Uterus (tissue), 4 donors: ENCODE data around the gene DNAJC11. TPM values are rescaled to one million over a fixed set of nuclear protein-coding genes. Genes with fewer than 3 reads are reported as not detected.

ENCODE experiments used
- DNase-seq, 2 donors: peaks; one replicate each; pipeline ENCODE4 v3.0.0-alpha.2; 2019 to 2020
- H3K27ac ChIP-seq, 2 donors: fragments of 200-600 bp; sonication (generic); 1 replicate in 1 of 2; 2 replicates in 1 of 2; pipeline ENCODE4 v1.5.1; 2016 to 2018
- H3K27me3 ChIP-seq, 2 donors: fragments of 200-600 bp; sonication (generic); one replicate each; pipeline ENCODE4 v1.5.1; 2018 to 2019; ENCODE audit warnings: control low read depth in 1 of 2
- H3K36me3 ChIP-seq, 2 donors: fragments of 200-600 bp; sonication (generic); one replicate each; pipeline ENCODE4 v1.5.1; 2019; ENCODE audit warnings: control low read depth in 1 of 2
- H3K4me1 ChIP-seq, 2 donors: fragments of 200-600 bp; sonication (generic); one replicate each; pipeline ENCODE4 v1.5.1; 2018 to 2019; ENCODE audit warnings: control low read depth in 1 of 2
- H3K4me3 ChIP-seq, 2 donors: fragments of 200-600 bp; sonication (generic); 1 replicate in 1 of 2; 2 replicates in 1 of 2; pipeline ENCODE4 v1.5.1; 2018 to 2019; ENCODE audit warnings: mild to moderate bottlenecking in 1 of 2
- H3K9me3 ChIP-seq, 2 donors: fragments of 200-600 bp; sonication (generic); one replicate each; pipeline ENCODE4 v1.5.1; 2019; ENCODE audit warnings: control low read depth in 1 of 2
- POLR2A ChIP-seq, 2 donors: fragments of 450-650 bp; IDR thresholded peaks; one replicate each; pipeline ENCODE4 v1.6.1; 2016; ENCODE audit warnings: antibody characterized with exemption in 2 of 2, mild to moderate bottlenecking in 1 of 2, moderate library complexity in 1 of 2
- intact Hi-C: fragments of 100-400 bp; cut with DNase I; formaldehyde crosslinking; loops from one replicate; pipeline ENCODE4 v1.15.1; 2023; ENCODE audit warnings: low total_unique reads
- total RNA-seq, 4 donors: library from RNA; depleted of rRNA in 3 of 4; stranded (reverse); fragments of >200 nt in 3 of 4; gene quantifications; one replicate each; pipeline versions ENCODE4 v1.1.0 to v1.2.4, GENCODE V29; 2014 to 2023
- TF ChIP-seq, protein P1 (sequence below), 4 experiments: fragments of 200-600 bp in 2 of 4; fragments of 450-650 bp in 2 of 4; sonication (generic) in 2 of 4; IDR thresholded peaks; one replicate each; pipeline ENCODE4 v1.5.1; 2016 to 2019; ENCODE audit warnings: antibody characterized with exemption in 4 of 4, mild to moderate bottlenecking in 2 of 4, moderate library complexity in 1 of 4
- donor health status: DM: yes; HTN: yes; CAD: no.

Gene DNAJC11
- total RNA-seq, 4 donors from 2014 or later, result 11.5 to 47.2 (median 22.3) TPM

- no peaks in the 10 kb centered on the region for H3K4me1 ChIP-seq
- DNase-seq, result no peak
- intact Hi-C loops, result no loop called here
- no peaks in the 10 kb centered on the region for H3K9me3 ChIP-seq
- no peaks in the 10 kb centered on the region for H3K27me3 ChIP-seq
- no peak overlapping the region for H3K27ac ChIP-seq
- H3K4me3 ChIP-seq, result no peak overlapping the region
- no peaks in the 10 kb centered on the region for H3K36me3 ChIP-seq
- no peak for TF ChIP-seq POLR2A (IDR thresholded peaks at IDR 0.05)
- TF ChIP-seq, protein P1, sequence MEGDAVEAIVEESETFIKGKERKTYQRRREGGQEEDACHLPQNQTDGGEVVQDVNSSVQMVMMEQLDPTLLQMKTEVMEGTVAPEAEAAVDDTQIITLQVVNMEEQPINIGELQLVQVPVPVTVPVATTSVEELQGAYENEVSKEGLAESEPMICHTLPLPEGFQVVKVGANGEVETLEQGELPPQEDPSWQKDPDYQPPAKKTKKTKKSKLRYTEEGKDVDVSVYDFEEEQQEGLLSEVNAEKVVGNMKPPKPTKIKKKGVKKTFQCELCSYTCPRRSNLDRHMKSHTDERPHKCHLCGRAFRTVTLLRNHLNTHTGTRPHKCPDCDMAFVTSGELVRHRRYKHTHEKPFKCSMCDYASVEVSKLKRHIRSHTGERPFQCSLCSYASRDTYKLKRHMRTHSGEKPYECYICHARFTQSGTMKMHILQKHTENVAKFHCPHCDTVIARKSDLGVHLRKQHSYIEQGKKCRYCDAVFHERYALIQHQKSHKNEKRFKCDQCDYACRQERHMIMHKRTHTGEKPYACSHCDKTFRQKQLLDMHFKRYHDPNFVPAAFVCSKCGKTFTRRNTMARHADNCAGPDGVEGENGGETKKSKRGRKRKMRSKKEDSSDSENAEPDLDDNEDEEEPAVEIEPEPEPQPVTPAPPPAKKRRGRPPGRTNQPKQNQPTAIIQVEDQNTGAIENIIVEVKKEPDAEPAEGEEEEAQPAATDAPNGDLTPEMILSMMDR (IDR thresholded peaks at IDR 0.05), result no peak
Observed at GRCh38 chr1:6688001-6688400, 13.6 kb downstream of the DNAJC11 start.

DNA sequence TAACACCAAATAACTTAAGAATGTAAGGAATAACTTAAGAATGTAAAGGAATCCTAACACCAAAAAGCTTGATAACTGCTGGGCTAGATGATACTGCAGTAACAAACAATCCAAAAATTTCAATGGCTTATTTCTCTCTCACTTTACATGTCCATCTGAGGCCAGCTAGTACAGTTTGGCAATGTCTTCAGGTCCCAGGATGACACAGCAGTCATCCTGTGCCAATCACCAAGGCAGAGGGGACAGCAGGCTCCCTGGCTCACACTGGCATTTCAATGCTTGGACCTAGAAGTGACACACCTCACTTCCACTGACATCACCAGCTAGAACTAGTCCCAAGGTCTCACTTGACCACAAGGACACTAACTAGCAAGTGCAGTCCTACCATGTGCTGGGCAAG, 15.3 kb downstream of the DNAJC11 start:
- Histone ChIP-seq H3K36me3 (no peaks in the 10 kb centered on the region), H3K4me1 (no peaks in the 10 kb centered on the region), H3K4me3 (no peak overlapping the region), H3K9me3 (no peaks in the 10 kb centered on the region), H3K27me3 (no peaks in the 10 kb centered on the region), H3K27ac (no peak overlapping the region)
- TF ChIP-seq POLR2A (IDR thresholded peaks at IDR 0.05), result no peak
- TF ChIP-seq, protein P1 (IDR thresholded peaks at IDR 0.05), result no peak
- intact Hi-C loops, result no loop called here
- DNase-seq, result no peak

DNA sequence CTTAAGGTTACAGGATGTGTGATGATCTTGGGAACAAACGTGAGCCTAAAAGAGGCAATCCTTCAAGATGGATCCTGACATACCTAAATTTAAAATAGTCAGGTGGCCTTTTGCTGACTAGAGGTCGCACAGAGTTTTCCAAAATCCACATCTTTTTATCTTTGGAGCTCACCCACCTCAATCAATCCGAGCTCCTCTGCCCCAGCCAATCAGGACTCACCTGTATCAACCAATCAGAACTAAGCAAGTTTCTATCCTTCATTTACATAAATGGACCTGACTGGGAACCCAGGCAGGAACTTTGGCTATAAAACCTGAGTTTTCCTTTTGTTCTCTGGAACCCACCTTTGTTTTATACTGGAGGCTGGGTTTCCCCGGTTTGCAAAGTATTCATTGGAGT, 16.2 kb downstream of the DNAJC11 start:
- Histone ChIP-seq H3K4me3 (no peak overlapping the region), H3K4me1 (no peaks in the 10 kb centered on the region), H3K27me3 (no peaks in the 10 kb centered on the region), H3K9me3 (no peaks in the 10 kb centered on the region), H3K27ac (no peak overlapping the region), H3K36me3 (no peaks in the 10 kb centered on the region)
- intact Hi-C loops, result no loop called here
- no peak for DNase-seq
- TF ChIP-seq, protein P1 (IDR thresholded peaks at IDR 0.05), result no peak
- no peak for TF ChIP-seq POLR2A (IDR thresholded peaks at IDR 0.05)

- DNase-seq, result no peak
- Histone ChIP-seq H3K4me1 (no peaks in the 10 kb centered on the region), H3K27me3 (no peaks in the 10 kb centered on the region), H3K4me3 (no peak overlapping the region), H3K9me3 (no peaks in the 10 kb centered on the region), H3K36me3 (no peaks in the 10 kb centered on the region), H3K27ac (no peak overlapping the region)
- TF ChIP-seq POLR2A (IDR thresholded peaks at IDR 0.05), result no peak
- TF ChIP-seq, protein P1 (IDR thresholded peaks at IDR 0.05), result no peak
- intact Hi-C loops, result no loop called here
Observed at GRCh38 chr1:6683434-6683833, 18.2 kb downstream of the DNAJC11 start.

GRCh38 chr1:6675941-6676340, 25.7 kb downstream of the DNAJC11 start:
- no peaks in the 10 kb centered on the region for H3K9me3 ChIP-seq
- DNase-seq, result no peak
- peaks cover 0 to 12% of the 10 kb centered on the region in 2 donors for H3K4me1 ChIP-seq
- TF ChIP-seq POLR2A (IDR thresholded peaks at IDR 0.05), result no peak
- TF ChIP-seq, protein P1 (IDR thresholded peaks at IDR 0.05), result no peak
- no peaks in the 10 kb centered on the region for H3K36me3 ChIP-seq
- no peak overlapping the region for H3K4me3 ChIP-seq
- intact Hi-C loops, result no loop called here
- H3K27me3 ChIP-seq, result no peaks in the 10 kb centered on the region
- H3K27ac ChIP-seq, result no peak overlapping the region
